Adrenal gland (tissue), 5 donors: ENCODE measurements around the gene DOK3.

Source experiments
- POLR2A ChIP-seq, 2 donors: fragments of 450-650 bp; IDR thresholded peaks; one replicate each; pipeline ENCODE4 v1.6.1; 2017; ENCODE audit warnings: antibody characterized with exemption in 2 of 2, mild to moderate bottlenecking in 2 of 2, moderate library complexity in 1 of 2
- TF ChIP-seq, protein P1 (sequence below), 6 experiments: fragments of 450-650 bp in 4 of 6; fragments of 200-600 bp in 2 of 6; sonication (generic) in 1 of 6; IDR thresholded peaks; 1 replicate in 5 of 6; 2 replicates in 1 of 6; pipeline versions ENCODE4 v1.5.1 to v1.8.0; 2016 to 2021; ENCODE audit warnings: antibody characterized with exemption in 6 of 6, mild to moderate bottlenecking in 2 of 6, moderate library complexity in 1 of 6
- donor health status: DM: no; HTN: no; CAD: no.

- TF ChIP-seq, protein P1, sequence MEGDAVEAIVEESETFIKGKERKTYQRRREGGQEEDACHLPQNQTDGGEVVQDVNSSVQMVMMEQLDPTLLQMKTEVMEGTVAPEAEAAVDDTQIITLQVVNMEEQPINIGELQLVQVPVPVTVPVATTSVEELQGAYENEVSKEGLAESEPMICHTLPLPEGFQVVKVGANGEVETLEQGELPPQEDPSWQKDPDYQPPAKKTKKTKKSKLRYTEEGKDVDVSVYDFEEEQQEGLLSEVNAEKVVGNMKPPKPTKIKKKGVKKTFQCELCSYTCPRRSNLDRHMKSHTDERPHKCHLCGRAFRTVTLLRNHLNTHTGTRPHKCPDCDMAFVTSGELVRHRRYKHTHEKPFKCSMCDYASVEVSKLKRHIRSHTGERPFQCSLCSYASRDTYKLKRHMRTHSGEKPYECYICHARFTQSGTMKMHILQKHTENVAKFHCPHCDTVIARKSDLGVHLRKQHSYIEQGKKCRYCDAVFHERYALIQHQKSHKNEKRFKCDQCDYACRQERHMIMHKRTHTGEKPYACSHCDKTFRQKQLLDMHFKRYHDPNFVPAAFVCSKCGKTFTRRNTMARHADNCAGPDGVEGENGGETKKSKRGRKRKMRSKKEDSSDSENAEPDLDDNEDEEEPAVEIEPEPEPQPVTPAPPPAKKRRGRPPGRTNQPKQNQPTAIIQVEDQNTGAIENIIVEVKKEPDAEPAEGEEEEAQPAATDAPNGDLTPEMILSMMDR (IDR thresholded peaks at IDR 0.05), result no peak
- TF ChIP-seq POLR2A (IDR thresholded peaks at IDR 0.05), result no peak
Measured at GRCh38 chr5:177550122-177550521, 40.5 kb upstream of the DOK3 start.
